GM18505 (cell line): ENCODE data around the gene SLC5A10.
A peak's percentile ranks its signal among the peaks of the same experiment; 100 is the strongest.
"Not testable (repeated sequence)": the region's sequence is repeated elsewhere in the genome, so short reads cannot be mapped to it uniquely, and the experiment has no call there.

ENCODE experiments used
- ATAC-seq: cut with Tn5 transposase; IDR thresholded peaks from one replicate; pipeline ENCODE4 v1.9.1; 2021; ENCODE audit not compliant: unreplicated experiment
- POLR2A ChIP-seq: IDR thresholded peaks from 4 replicates; pipeline ENCODE4 v1.6.1; 2011; ENCODE audit warnings: borderline replicate concordance; ENCODE audit not compliant: insufficient read depth, insufficient read length; ENCODE audit errors: extremely low read depth

The SLC5A10 gene

GRCh38 chr17:19044643-19045042 lies 92.7 kb downstream of the SLC5A10 start:
- ATAC-seq, result not testable (repeated sequence)

GRCh38 chr17:19046782-19047375 lies 94.9 kb downstream of the SLC5A10 start, which contains the start of gene GRAP:
GRAP (minus strand) TSS chr17:19046957; CDS start chr17:19046926, 31 bp downstream.
- ATAC-seq, result not testable (repeated sequence)

- not testable (repeated sequence) for ATAC-seq
These were observed 95.5 kb downstream of the SLC5A10 start for GRCh38 chr17:19047510-19047909.

- ATAC-seq, result not testable (repeated sequence)
These were observed 96.9 kb downstream of the SLC5A10 start for GRCh38 chr17:19048826-19049225.

GRCh38 chr17:19055447-19055846 lies 103.5 kb downstream of the SLC5A10 start:
- ATAC-seq, result not testable (repeated sequence)

- TF ChIP-seq POLR2A, result peak; percentile 34
- peak; percentile 38 for ATAC-seq
These were observed 110.2 kb downstream of the SLC5A10 start for GRCh38 chr17:19062009-19062717.

- peak; percentile 55 for ATAC-seq
These were observed 110.9 kb downstream of the SLC5A10 start for GRCh38 chr17:19062718-19063325.

- peak; percentile 37 for TF ChIP-seq POLR2A
- peak; percentile 10 for ATAC-seq
These were observed 111.5 kb downstream of the SLC5A10 start for GRCh38 chr17:19063326-19063956.

- ATAC-seq, result not testable (repeated sequence)
These were observed 112.4 kb downstream of the SLC5A10 start for GRCh38 chr17:19064378-19064777.

GRCh38 chr17:19070318-19071168 lies 118.6 kb downstream of the SLC5A10 start:
- ATAC-seq, result peak; percentile 82
